PFSK-1 (cell line): ENCODE results near the gene ANXA2.

ENCODE experiments used
- FOXP2 ChIP-seq: optimal IDR thresholded peaks from 2 replicates; pipeline ENCODE3; 2011; ENCODE audit warnings: borderline replicate concordance, control low read depth, inconsistent platforms; ENCODE audit not compliant: insufficient read depth; ENCODE audit errors: extremely low read length, extremely low read depth
- POLR2AphosphoS5 ChIP-seq: IDR thresholded peaks from 2 replicates; pipeline ENCODE4 v1.6.1; 2012; ENCODE audit warnings: low read depth, mild to moderate bottlenecking, control low read depth, low read length, moderate library complexity
- REST ChIP-seq, 2 experiments: IDR thresholded peaks; 2 replicates each; pipeline versions ENCODE4 v1.6.1 to v1.8.0; 2011 to 2012; ENCODE audit warnings: low read depth in 2 of 2, low read length in 2 of 2, control low read depth in 1 of 2, inconsistent platforms in 1 of 2, mild to moderate bottlenecking in 1 of 2, moderate library complexity in 1 of 2; ENCODE audit not compliant: insufficient read depth in 1 of 2
- SIN3A ChIP-seq: IDR thresholded peaks from 2 replicates; pipeline ENCODE4 v1.6.1; 2012; ENCODE audit warnings: mild to moderate bottlenecking, low read length, moderate library complexity, borderline replicate concordance; ENCODE audit not compliant: insufficient read depth
- TAF1 ChIP-seq: IDR thresholded peaks from 2 replicates; pipeline ENCODE4 v1.6.1; 2012; ENCODE audit warnings: low read length, control low read depth, borderline replicate concordance; ENCODE audit not compliant: insufficient read depth

ANXA2 gene

GRCh38 chr15:60356832-60357231 lies 41.0 kb downstream of the ANXA2 start:
- TF ChIP-seq FOXP2, result no peak
- TF ChIP-seq POLR2AphosphoS5, result no peak
- TF ChIP-seq SIN3A, result no peak
- TF ChIP-seq REST (IDR thresholded peaks at IDR 0.05; ENCODE audit: insufficient read depth in 1 of 2, low read depth in 2 of 2, low read length in 2 of 2), result no peak
- TF ChIP-seq TAF1, result no peak

DNA sequence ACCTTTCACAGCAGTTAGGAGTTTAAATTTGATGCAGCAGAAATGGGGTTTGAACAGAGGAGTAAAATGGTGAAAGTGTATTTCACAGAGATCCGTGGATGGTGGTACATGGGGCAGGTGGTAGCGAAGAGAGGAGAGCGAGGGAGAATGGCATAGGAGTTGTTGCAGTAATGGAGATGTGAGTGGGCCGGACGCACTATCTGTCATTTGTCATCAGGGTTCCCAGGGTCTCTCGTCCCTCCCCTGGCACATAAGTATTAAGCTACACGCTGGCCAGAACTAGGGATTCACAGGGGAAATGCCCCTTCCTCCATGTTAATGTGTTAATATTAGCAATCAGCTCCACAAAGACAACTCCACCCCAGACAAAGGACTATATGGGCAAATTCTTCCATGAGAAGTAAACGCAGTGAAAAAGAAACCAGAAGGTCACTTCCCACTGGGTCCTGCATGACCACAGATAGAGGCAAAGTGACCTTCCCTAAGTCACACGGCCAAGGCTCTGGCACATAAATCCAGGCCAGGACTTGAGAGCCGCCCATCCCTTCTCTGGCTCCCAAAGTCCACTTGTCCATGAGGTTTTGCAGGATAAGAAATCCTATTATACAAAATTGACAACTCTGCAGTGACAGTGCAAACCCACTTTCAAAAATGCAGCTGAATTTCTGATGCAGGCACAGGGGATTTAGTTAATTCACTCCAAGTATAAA lies 42.5 kb downstream of the ANXA2 start:
- TF ChIP-seq TAF1 (no peak), REST (IDR thresholded peaks at IDR 0.05; ENCODE audit: insufficient read depth in 1 of 2, low read depth in 2 of 2, low read length in 2 of 2) (no peak), SIN3A (no peak), FOXP2 (no peak)

GRCh38 chr15:60353245-60353920 lies 44.4 kb downstream of the ANXA2 start:
- TF ChIP-seq TAF1 (no peak), POLR2AphosphoS5 (peak; percentile 1; the same call in 1 of the 2 replicates), REST (IDR thresholded peaks at IDR 0.05; ENCODE audit: insufficient read depth in 1 of 2, low read depth in 2 of 2, low read length in 2 of 2) (no peak)

DNA sequence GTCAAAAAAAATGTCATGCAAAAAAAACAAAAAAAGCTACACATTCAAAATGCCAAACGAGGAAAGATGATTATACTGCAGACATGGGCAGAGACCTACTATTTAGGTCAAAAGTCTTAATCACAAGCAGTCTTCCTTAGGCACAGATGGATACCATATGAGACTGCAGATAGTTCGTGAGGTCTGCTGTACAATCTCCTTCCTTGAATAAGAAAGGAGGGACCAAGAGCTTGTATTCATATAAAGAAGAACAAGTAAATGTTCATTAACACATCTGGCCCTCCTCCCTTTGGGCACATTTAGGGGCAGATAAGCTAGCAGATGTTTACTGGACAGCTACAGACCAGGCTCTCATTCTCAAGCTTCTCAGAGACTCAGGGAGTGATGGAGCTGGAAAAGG lies 45.3 kb downstream of the ANXA2 start:
- TF ChIP-seq REST (IDR thresholded peaks at IDR 0.05; ENCODE audit: insufficient read depth in 1 of 2, low read depth in 2 of 2, low read length in 2 of 2) (no peak), FOXP2 (no peak), TAF1 (no peak), POLR2AphosphoS5 (no peak), SIN3A (no peak)
